Neural progenitor cell (in vitro differentiated cells): Measurements from ENCODE around the gene VPS8. TPM values are rescaled to one million over a fixed set of nuclear protein-coding genes. Genes with fewer than 3 reads are reported as not detected.

Source experiments
- DNase-seq: peaks from one replicate; pipeline ENCODE4 v3.0.0-alpha.2; 2016; ENCODE audit warnings: low spot score
- H2AFZ ChIP-seq: fragments of 200-600 bp; sonication (generic); replicated peaks from 2 replicates; pipeline ENCODE4 v1.6.1; 2016; ENCODE audit warnings: antibody characterized with exemption
- H3F3A ChIP-seq: fragments of 200-600 bp; sonication (generic); 2 replicates; pipeline ENCODE4 v1.6.1; 2016; ENCODE audit warnings: antibody characterized with exemption, low read depth
- H3K27ac ChIP-seq: fragments of 200-600 bp; sonication (generic); 2 replicates; pipeline ENCODE4 v1.5.1; 2016; ENCODE audit warnings: mild to moderate bottlenecking
- H3K27me3 ChIP-seq: fragments of 200-600 bp; sonication (generic); 2 replicates; pipeline ENCODE4 v1.6.1; 2016; ENCODE audit warnings: mild to moderate bottlenecking, moderate library complexity
- H3K36me3 ChIP-seq: fragments of 200-600 bp; sonication (generic); 2 replicates; pipeline ENCODE4 v1.5.1; 2016
- H3K4me1 ChIP-seq: fragments of 200-600 bp; sonication (generic); 2 replicates; pipeline ENCODE4 v1.6.1; 2016; ENCODE audit warnings: mixed run types
- H3K4me2 ChIP-seq: fragments of 200-600 bp; sonication (generic); 2 replicates; pipeline ENCODE4 v1.6.1; 2016
- H3K4me3 ChIP-seq: fragments of 200-600 bp; sonication (generic); 2 replicates; pipeline ENCODE4 v1.5.1; 2016
- H3K79me2 ChIP-seq: fragments of 200-600 bp; sonication (generic); 2 replicates; pipeline ENCODE4 v1.6.1; 2016; ENCODE audit warnings: low read depth
- H3K9ac ChIP-seq: fragments of 200-600 bp; sonication (generic); 2 replicates; pipeline ENCODE4 v1.6.1; 2016
- H3K9me3 ChIP-seq: fragments of 200-600 bp; sonication (generic); 2 replicates; pipeline ENCODE4 v1.5.1; 2016; ENCODE audit warnings: low read depth
- H4K20me1 ChIP-seq: fragments of 200-600 bp; sonication (generic); 2 replicates; pipeline ENCODE4 v1.6.1; 2016; ENCODE audit warnings: low read depth
- H3K27ac Mint-ChIP-seq: 3 replicates; pipeline ENCODE4 v1.8.0; 2021; ENCODE audit warnings: mixed read lengths
- H3K27me3 Mint-ChIP-seq: 2 replicates; pipeline ENCODE4 v1.8.0; 2022; ENCODE audit warnings: low read depth, mild to moderate bottlenecking, inconsistent platforms, moderate library complexity, mixed read lengths; ENCODE audit not compliant: insufficient read depth
- H3K36me3 Mint-ChIP-seq: 3 replicates; pipeline ENCODE4 v1.8.0; 2021; ENCODE audit warnings: mixed read lengths
- H3K4me1 Mint-ChIP-seq: 3 replicates; pipeline ENCODE4 v1.8.0; 2021; ENCODE audit warnings: mixed read lengths
- H3K4me3 Mint-ChIP-seq: 3 replicates; pipeline ENCODE4 v1.8.0; 2021; ENCODE audit warnings: mild to moderate bottlenecking, moderate library complexity, mixed read lengths
- H3K9me3 Mint-ChIP-seq: 3 replicates; pipeline ENCODE4 v1.8.0; 2020; ENCODE audit warnings: mixed read lengths
- EZH2 ChIP-seq: fragments of 200-600 bp; sonication (generic); IDR thresholded peaks from 2 replicates; pipeline ENCODE4 v1.6.1; 2017; ENCODE audit warnings: antibody characterized with exemption, mild to moderate bottlenecking, moderate library complexity
- EZH2phosphoT487 ChIP-seq: fragments of 200-600 bp; sonication (generic); IDR thresholded peaks from 2 replicates; pipeline ENCODE4 v1.6.1; 2017; ENCODE audit warnings: antibody characterized with exemption
- total RNA-seq: library from RNA; depleted of rRNA; stranded (reverse); fragments of >200 nt; gene quantifications from 2 replicates; pipeline ENCODE4 v1.2.3, GENCODE V29; 2015; ENCODE audit warnings: low replicate concordance
- TF ChIP-seq, protein P1 (sequence below): fragments of 200-600 bp; sonication (generic); IDR thresholded peaks from 2 replicates; pipeline ENCODE4 v1.5.1; 2017; ENCODE audit warnings: antibody characterized with exemption, mild to moderate bottlenecking

VPS8 gene
- total RNA-seq, 1 donor from 2014 or later, result 93.1 TPM

DNA sequence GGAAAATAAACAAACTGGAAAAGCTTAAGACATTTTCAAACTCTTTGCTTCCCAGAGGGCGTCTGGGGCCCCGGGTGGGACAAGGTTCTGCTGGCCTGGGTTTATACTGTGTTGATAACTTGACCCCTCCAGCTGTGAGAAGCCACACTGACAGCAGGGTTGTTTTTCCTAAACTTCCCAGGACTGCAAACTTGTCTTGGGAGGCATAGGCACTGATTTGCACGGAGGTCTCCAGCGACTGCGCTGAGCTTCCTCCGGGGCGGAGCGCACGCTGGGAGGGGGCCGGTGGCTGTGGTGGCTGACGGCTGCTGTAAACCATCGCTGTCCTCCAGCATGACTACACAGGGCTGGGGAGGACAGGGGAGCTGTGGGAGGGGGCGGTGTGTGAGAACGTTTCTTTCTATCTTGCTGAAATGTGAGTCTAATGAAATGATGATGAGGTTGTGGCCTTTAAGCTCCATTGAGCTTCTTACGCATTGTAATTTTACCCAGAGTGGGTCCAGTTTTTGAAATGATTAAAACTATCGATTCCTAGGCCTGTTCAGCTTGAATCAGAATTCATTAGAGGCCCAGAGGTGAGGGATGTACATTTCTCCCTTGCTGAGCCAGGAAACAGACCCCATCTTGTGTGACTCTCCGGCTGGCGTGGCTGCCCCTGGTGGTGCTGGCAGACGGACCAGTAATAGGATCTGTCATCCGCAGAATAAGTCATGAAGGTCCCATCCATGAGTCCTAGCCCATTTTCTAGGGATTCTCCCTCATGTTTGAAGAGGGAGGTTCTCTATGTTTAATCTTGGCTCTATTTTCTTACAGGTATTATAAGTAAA is 40.5 kb upstream of the VPS8 start:
- H3K27me3 Mint-ChIP-seq, result peaks cover 14% of the 10 kb centered on the region
- no peaks in the 10 kb centered on the region for H3K36me3 ChIP-seq
- no peaks in the 10 kb centered on the region for H4K20me1 ChIP-seq
- H3K9ac ChIP-seq, result no peak overlapping the region
- H3K4me1 Mint-ChIP-seq, result peaks cover 42% of the 10 kb centered on the region
- no peak overlapping the region for H2AFZ ChIP-seq
- peaks cover 10% of the 10 kb centered on the region for H3F3A ChIP-seq
- no peaks in the 10 kb centered on the region for H3K36me3 Mint-ChIP-seq
- no peaks in the 10 kb centered on the region for H3K9me3 ChIP-seq
- peak overlapping the region; percentile 71 for H3K4me3 Mint-ChIP-seq
- no peak overlapping the region for H3K4me3 ChIP-seq
- no peak overlapping the region for H3K4me2 ChIP-seq
- H3K27me3 ChIP-seq, result no peaks in the 10 kb centered on the region
- no peaks in the 10 kb centered on the region for H3K79me2 ChIP-seq
- DNase-seq, result no peak
- H3K4me1 ChIP-seq, result peaks cover 16% of the 10 kb centered on the region
- TF ChIP-seq, protein P1, sequence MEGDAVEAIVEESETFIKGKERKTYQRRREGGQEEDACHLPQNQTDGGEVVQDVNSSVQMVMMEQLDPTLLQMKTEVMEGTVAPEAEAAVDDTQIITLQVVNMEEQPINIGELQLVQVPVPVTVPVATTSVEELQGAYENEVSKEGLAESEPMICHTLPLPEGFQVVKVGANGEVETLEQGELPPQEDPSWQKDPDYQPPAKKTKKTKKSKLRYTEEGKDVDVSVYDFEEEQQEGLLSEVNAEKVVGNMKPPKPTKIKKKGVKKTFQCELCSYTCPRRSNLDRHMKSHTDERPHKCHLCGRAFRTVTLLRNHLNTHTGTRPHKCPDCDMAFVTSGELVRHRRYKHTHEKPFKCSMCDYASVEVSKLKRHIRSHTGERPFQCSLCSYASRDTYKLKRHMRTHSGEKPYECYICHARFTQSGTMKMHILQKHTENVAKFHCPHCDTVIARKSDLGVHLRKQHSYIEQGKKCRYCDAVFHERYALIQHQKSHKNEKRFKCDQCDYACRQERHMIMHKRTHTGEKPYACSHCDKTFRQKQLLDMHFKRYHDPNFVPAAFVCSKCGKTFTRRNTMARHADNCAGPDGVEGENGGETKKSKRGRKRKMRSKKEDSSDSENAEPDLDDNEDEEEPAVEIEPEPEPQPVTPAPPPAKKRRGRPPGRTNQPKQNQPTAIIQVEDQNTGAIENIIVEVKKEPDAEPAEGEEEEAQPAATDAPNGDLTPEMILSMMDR, result peak; percentile 13
- no peak for TF ChIP-seq EZH2phosphoT487
- no peak overlapping the region for H3K27ac ChIP-seq
- H3K27ac Mint-ChIP-seq, result peak overlapping the region; percentile 42
- H3K9me3 Mint-ChIP-seq, result no peaks in the 10 kb centered on the region

DNA sequence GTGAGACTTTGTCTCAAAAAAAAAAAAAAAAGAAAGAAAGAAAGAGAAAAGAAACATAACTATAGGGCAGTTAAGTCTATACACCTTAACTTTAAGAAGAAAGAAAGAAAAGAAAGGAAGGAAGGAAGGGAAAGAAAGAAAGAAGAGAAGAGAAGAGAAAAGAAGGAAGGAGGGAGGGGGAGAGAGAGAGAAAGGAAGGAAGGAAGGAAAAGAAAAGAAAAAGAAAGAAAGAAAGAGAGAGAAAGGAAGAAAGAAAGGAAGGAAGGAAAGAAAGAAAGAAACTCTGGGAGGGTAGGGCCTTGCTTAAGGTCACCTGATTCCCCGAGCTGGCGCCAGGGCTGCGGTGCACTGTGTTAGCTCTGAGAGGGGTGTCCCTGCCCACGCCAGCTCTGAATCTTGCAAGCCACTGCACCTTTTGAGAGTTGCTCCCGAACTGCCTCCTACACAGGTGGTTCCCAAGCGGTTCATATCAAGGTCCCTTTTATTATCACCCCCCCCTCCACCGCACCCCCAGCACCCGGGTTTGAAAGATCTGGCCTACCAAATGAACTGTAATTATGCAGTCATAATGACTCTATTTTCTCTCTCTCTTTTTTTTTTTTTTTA is 39.2 kb upstream of the VPS8 start:
- Histone ChIP-seq H3K4me1 (peaks cover 16% of the 10 kb centered on the region), H3K4me3 (no peak overlapping the region), H3F3A (peaks cover 10% of the 10 kb centered on the region), H3K79me2 (no peaks in the 10 kb centered on the region), H3K36me3 (no peaks in the 10 kb centered on the region), H3K9ac (no peak overlapping the region), H3K9me3 (no peaks in the 10 kb centered on the region), H2AFZ (no peak overlapping the region), H4K20me1 (no peaks in the 10 kb centered on the region), H3K27ac (no peak overlapping the region), H3K4me2 (no peak overlapping the region), H3K27me3 (no peaks in the 10 kb centered on the region)
- H3K4me3 Mint-ChIP-seq, result no peak overlapping the region
- no peak for DNase-seq
- no peak overlapping the region for H3K27ac Mint-ChIP-seq
- H3K36me3 Mint-ChIP-seq, result no peaks in the 10 kb centered on the region
- peaks cover 48% of the 10 kb centered on the region for H3K4me1 Mint-ChIP-seq
- TF ChIP-seq EZH2phosphoT487, result no peak
- no peak for TF ChIP-seq EZH2
- TF ChIP-seq, protein P1, result no peak
- no peaks in the 10 kb centered on the region for H3K9me3 Mint-ChIP-seq
- peaks cover 14% of the 10 kb centered on the region for H3K27me3 Mint-ChIP-seq

DNA sequence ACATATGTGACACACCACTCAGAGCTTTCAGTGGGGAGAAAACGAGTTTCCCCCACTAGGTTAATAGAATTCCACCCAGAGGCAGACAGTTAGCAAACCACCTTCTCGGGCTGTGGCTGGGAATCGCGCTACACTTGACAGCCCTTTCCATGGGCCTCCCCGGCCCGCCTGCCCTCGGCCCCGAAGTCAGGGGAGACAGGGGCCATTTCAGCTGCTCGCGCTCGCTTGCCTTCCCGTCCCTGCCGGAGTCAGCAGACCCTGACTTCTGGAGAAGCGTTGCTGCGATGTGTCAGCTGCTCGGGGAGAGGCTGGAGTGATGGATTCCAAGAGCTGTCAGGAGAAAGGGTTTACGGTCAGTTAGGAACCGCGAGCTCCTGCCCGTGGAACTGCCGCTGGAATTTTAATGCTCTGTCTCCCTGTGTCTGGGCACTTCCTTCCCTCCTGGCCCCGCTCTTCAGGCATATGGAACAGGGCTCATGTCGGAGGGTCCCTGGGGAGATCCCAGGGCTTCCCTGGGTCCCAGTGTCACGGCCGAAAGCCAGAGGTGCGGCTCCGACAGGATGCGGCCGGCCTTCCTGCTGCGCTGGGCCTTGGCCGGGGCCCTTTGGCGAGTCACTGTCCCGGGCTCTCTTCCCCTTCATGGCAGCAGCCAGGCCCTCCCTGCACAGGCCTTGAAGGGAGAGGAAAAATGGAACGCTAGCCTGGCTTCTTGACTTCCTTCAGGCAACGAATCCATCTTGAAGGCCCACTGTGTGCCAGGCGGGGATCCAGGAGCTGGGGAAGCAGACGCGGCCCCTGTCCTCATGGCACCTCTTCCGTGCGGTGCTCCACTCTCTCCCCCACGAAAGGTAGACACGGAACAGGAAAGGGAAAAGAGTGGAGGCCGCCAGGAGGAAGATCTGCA is 38.4 kb upstream of the VPS8 start:
- Histone ChIP-seq H3K4me3 (no peak overlapping the region), H3K9ac (no peak overlapping the region), H3K27me3 (no peaks in the 10 kb centered on the region), H2AFZ (no peak overlapping the region), H3K4me2 (no peak overlapping the region), H3K9me3 (no peaks in the 10 kb centered on the region), H4K20me1 (no peaks in the 10 kb centered on the region), H3K36me3 (no peaks in the 10 kb centered on the region), H3F3A (peaks cover 14% of the 10 kb centered on the region), H3K27ac (no peak overlapping the region), H3K79me2 (no peaks in the 10 kb centered on the region), H3K4me1 (peaks cover 16% of the 10 kb centered on the region)
- Mint-ChIP-seq H3K4me3 (no peak overlapping the region), H3K27ac (no peak overlapping the region), H3K27me3 (peaks cover 11% of the 10 kb centered on the region), H3K36me3 (no peaks in the 10 kb centered on the region), H3K9me3 (no peaks in the 10 kb centered on the region), H3K4me1 (peaks cover 51% of the 10 kb centered on the region)
- DNase-seq, result peak; percentile 33
- TF ChIP-seq EZH2phosphoT487, result no peak
- TF ChIP-seq, protein P1, result no peak
- no peak for TF ChIP-seq EZH2
